Neural progenitor cell (in vitro differentiated cells): Measurements from ENCODE around the gene MCCD1. TPM values are rescaled to one million over a fixed set of nuclear protein-coding genes. Genes with fewer than 3 reads are reported as not detected.
"Not testable (repeated sequence)": the region's sequence is repeated elsewhere in the genome, so short reads cannot be mapped to it uniquely, and the experiment has no call there.

Experiments
- DNase-seq: peaks from one replicate; pipeline ENCODE4 v3.0.0-alpha.2; 2016; ENCODE audit warnings: low spot score
- H2AFZ ChIP-seq: fragments of 200-600 bp; sonication (generic); replicated peaks from 2 replicates; pipeline ENCODE4 v1.6.1; 2016; ENCODE audit warnings: antibody characterized with exemption
- H3F3A ChIP-seq: fragments of 200-600 bp; sonication (generic); 2 replicates; pipeline ENCODE4 v1.6.1; 2016; ENCODE audit warnings: antibody characterized with exemption, low read depth
- H3K27ac ChIP-seq: fragments of 200-600 bp; sonication (generic); 2 replicates; pipeline ENCODE4 v1.5.1; 2016; ENCODE audit warnings: mild to moderate bottlenecking
- H3K27me3 ChIP-seq: fragments of 200-600 bp; sonication (generic); 2 replicates; pipeline ENCODE4 v1.6.1; 2016; ENCODE audit warnings: mild to moderate bottlenecking, moderate library complexity
- H3K36me3 ChIP-seq: fragments of 200-600 bp; sonication (generic); 2 replicates; pipeline ENCODE4 v1.5.1; 2016
- H3K4me1 ChIP-seq: fragments of 200-600 bp; sonication (generic); 2 replicates; pipeline ENCODE4 v1.6.1; 2016; ENCODE audit warnings: mixed run types
- H3K4me2 ChIP-seq: fragments of 200-600 bp; sonication (generic); 2 replicates; pipeline ENCODE4 v1.6.1; 2016
- H3K4me3 ChIP-seq: fragments of 200-600 bp; sonication (generic); 2 replicates; pipeline ENCODE4 v1.5.1; 2016
- H3K79me2 ChIP-seq: fragments of 200-600 bp; sonication (generic); 2 replicates; pipeline ENCODE4 v1.6.1; 2016; ENCODE audit warnings: low read depth
- H3K9ac ChIP-seq: fragments of 200-600 bp; sonication (generic); 2 replicates; pipeline ENCODE4 v1.6.1; 2016
- H3K9me3 ChIP-seq: fragments of 200-600 bp; sonication (generic); 2 replicates; pipeline ENCODE4 v1.5.1; 2016; ENCODE audit warnings: low read depth
- H4K20me1 ChIP-seq: fragments of 200-600 bp; sonication (generic); 2 replicates; pipeline ENCODE4 v1.6.1; 2016; ENCODE audit warnings: low read depth
- H3K27ac Mint-ChIP-seq: 3 replicates; pipeline ENCODE4 v1.8.0; 2021; ENCODE audit warnings: mixed read lengths
- H3K27me3 Mint-ChIP-seq: 2 replicates; pipeline ENCODE4 v1.8.0; 2022; ENCODE audit warnings: low read depth, mild to moderate bottlenecking, inconsistent platforms, moderate library complexity, mixed read lengths; ENCODE audit not compliant: insufficient read depth
- H3K36me3 Mint-ChIP-seq: 3 replicates; pipeline ENCODE4 v1.8.0; 2021; ENCODE audit warnings: mixed read lengths
- H3K4me1 Mint-ChIP-seq: 3 replicates; pipeline ENCODE4 v1.8.0; 2021; ENCODE audit warnings: mixed read lengths
- H3K4me3 Mint-ChIP-seq: 3 replicates; pipeline ENCODE4 v1.8.0; 2021; ENCODE audit warnings: mild to moderate bottlenecking, moderate library complexity, mixed read lengths
- H3K9me3 Mint-ChIP-seq: 3 replicates; pipeline ENCODE4 v1.8.0; 2020; ENCODE audit warnings: mixed read lengths
- CTCF ChIP-seq: fragments of 200-600 bp; sonication (generic); IDR thresholded peaks from 2 replicates; pipeline ENCODE4 v1.5.1; 2017; ENCODE audit warnings: antibody characterized with exemption, mild to moderate bottlenecking
- EZH2 ChIP-seq: fragments of 200-600 bp; sonication (generic); IDR thresholded peaks from 2 replicates; pipeline ENCODE4 v1.6.1; 2017; ENCODE audit warnings: antibody characterized with exemption, mild to moderate bottlenecking, moderate library complexity
- EZH2phosphoT487 ChIP-seq: fragments of 200-600 bp; sonication (generic); IDR thresholded peaks from 2 replicates; pipeline ENCODE4 v1.6.1; 2017; ENCODE audit warnings: antibody characterized with exemption
- total RNA-seq: library from RNA; depleted of rRNA; stranded (reverse); fragments of >200 nt; gene quantifications from 2 replicates; pipeline ENCODE4 v1.2.3, GENCODE V29; 2015; ENCODE audit warnings: low replicate concordance

Gene MCCD1
- total RNA-seq, 1 donor from 2014 or later = not detected

GRCh38 chr6:31489086-31489485 lies 39.7 kb upstream of the MCCD1 start:
- H3K36me3 Mint-ChIP-seq = no peaks in the 10 kb centered on the region
- no peak overlapping the region for H3K4me2 ChIP-seq
- TF ChIP-seq EZH2phosphoT487 = no peak
- TF ChIP-seq EZH2 = no peak
- TF ChIP-seq CTCF = no peak
- H3K27ac ChIP-seq = no peak overlapping the region
- no peak overlapping the region for H3K4me3 Mint-ChIP-seq
- no peaks in the 10 kb centered on the region for H3K79me2 ChIP-seq
- no peak overlapping the region for H2AFZ ChIP-seq
- peaks cover 18% of the 10 kb centered on the region for H3K27me3 ChIP-seq
- H3F3A ChIP-seq = peaks cover 8% of the 10 kb centered on the region
- H3K27me3 Mint-ChIP-seq = peaks cover 16% of the 10 kb centered on the region
- H3K4me1 Mint-ChIP-seq = peaks cover 9% of the 10 kb centered on the region
- no peaks in the 10 kb centered on the region for H4K20me1 ChIP-seq
- H3K9me3 Mint-ChIP-seq = peaks cover 2% of the 10 kb centered on the region
- no peak overlapping the region for H3K27ac Mint-ChIP-seq
- DNase-seq = no peak
- H3K36me3 ChIP-seq = no peaks in the 10 kb centered on the region
- H3K4me3 ChIP-seq = no peak overlapping the region
- H3K9me3 ChIP-seq = no peaks in the 10 kb centered on the region
- no peaks in the 10 kb centered on the region for H3K4me1 ChIP-seq
- no peak overlapping the region for H3K9ac ChIP-seq

GRCh38 chr6:31490115-31490873 lies 38.5 kb upstream of the MCCD1 start:
- Histone ChIP-seq H3K9me3 (no peaks in the 10 kb centered on the region), H3K4me3 (no peak overlapping the region), H3K79me2 (no peaks in the 10 kb centered on the region), H3K27ac (no peak overlapping the region), H3K36me3 (no peaks in the 10 kb centered on the region), H3K4me2 (no peak overlapping the region), H3K27me3 (peaks cover 30% of the 10 kb centered on the region), H3K4me1 (no peaks in the 10 kb centered on the region), H3K9ac (no peak overlapping the region), H2AFZ (no peak overlapping the region), H3F3A (peaks cover 8% of the 10 kb centered on the region), H4K20me1 (no peaks in the 10 kb centered on the region)
- H3K4me3 Mint-ChIP-seq = peak overlapping the region; percentile 63
- DNase-seq = no peak
- TF ChIP-seq EZH2phosphoT487 = no peak
- H3K36me3 Mint-ChIP-seq = no peaks in the 10 kb centered on the region
- no peak overlapping the region for H3K27ac Mint-ChIP-seq
- peaks cover 27% of the 10 kb centered on the region for H3K27me3 Mint-ChIP-seq
- H3K4me1 Mint-ChIP-seq = peaks cover 14% of the 10 kb centered on the region
- peaks cover 2% of the 10 kb centered on the region for H3K9me3 Mint-ChIP-seq

- H3K4me1 Mint-ChIP-seq = peaks cover 33% of the 10 kb centered on the region
- peaks cover 57% of the 10 kb centered on the region for H3K27me3 Mint-ChIP-seq
- H3K4me1 ChIP-seq, DNase-seq, H3K79me2 ChIP-seq, H3K27ac ChIP-seq, H3K27ac Mint-ChIP-seq, H3K9me3 ChIP-seq, H3K9me3 Mint-ChIP-seq, H2AFZ ChIP-seq, H3K36me3 ChIP-seq, H3K9ac ChIP-seq, H4K20me1 ChIP-seq, H3K36me3 Mint-ChIP-seq: not testable (repeated sequence)
- peak overlapping the region; percentile 91 for H3K4me2 ChIP-seq
- peak overlapping the region; percentile 83 for H3K4me3 Mint-ChIP-seq
- H3F3A ChIP-seq = peaks cover 18% of the 10 kb centered on the region
- peak overlapping the region; percentile 61 for H3K4me3 ChIP-seq
- peaks cover 62% of the 10 kb centered on the region for H3K27me3 ChIP-seq
These were observed 35.2 kb upstream of the MCCD1 start for GRCh38 chr6:31493550-31493874.

GRCh38 chr6:31493875-31494694 lies 34.7 kb upstream of the MCCD1 start:
- no peaks in the 10 kb centered on the region for H3K4me1 ChIP-seq
- H3K4me1 Mint-ChIP-seq = peaks cover 36% of the 10 kb centered on the region

More at GRCh38 chr6:31493875-31494694, 34.7 kb upstream of the MCCD1 start:
- Histone ChIP-seq H3K4me2 (peak overlapping the region; percentile 91), H2AFZ (peak overlapping the region; percentile 99), H4K20me1 (no peaks in the 10 kb centered on the region), H3K4me3 (peak overlapping the region; percentile 61), H3F3A (peaks cover 23% of the 10 kb centered on the region), H3K9me3 (no peaks in the 10 kb centered on the region), H3K9ac (no peak overlapping the region), H3K79me2 (no peaks in the 10 kb centered on the region), H3K27ac (no peak overlapping the region), H3K36me3 (no peaks in the 10 kb centered on the region), H3K27me3 (peaks cover 68% of the 10 kb centered on the region)
- peak overlapping the region; percentile 83 for H3K4me3 Mint-ChIP-seq
- DNase-seq = peak; percentile 90
- H3K9me3 Mint-ChIP-seq = no peaks in the 10 kb centered on the region
- H3K36me3 Mint-ChIP-seq = no peaks in the 10 kb centered on the region
- peaks cover 63% of the 10 kb centered on the region for H3K27me3 Mint-ChIP-seq
- H3K27ac Mint-ChIP-seq = no peak overlapping the region
- peak; percentile 62 for TF ChIP-seq EZH2phosphoT487
- peak; percentile 85 for TF ChIP-seq CTCF
- peak; percentile 76 for TF ChIP-seq EZH2
